Uterus (tissue), 4 donors: Measurements from ENCODE around the gene LNP1. TPM values are rescaled to one million over a fixed set of nuclear protein-coding genes. Genes with fewer than 3 reads are reported as not detected.
A peak's percentile ranks its signal among the peaks of the same experiment; 100 is the strongest.
"Not testable (repeated sequence)": the region's sequence is repeated elsewhere in the genome, so short reads cannot be mapped to it uniquely, and the experiment has no call there.

Source experiments
- DNase-seq, 2 donors: peaks; one replicate each; pipeline ENCODE4 v3.0.0-alpha.2; 2019 to 2020
- H3K27ac ChIP-seq, 2 donors: fragments of 200-600 bp; sonication (generic); 1 replicate in 1 of 2; 2 replicates in 1 of 2; pipeline ENCODE4 v1.5.1; 2016 to 2018
- H3K27me3 ChIP-seq, 2 donors: fragments of 200-600 bp; sonication (generic); one replicate each; pipeline ENCODE4 v1.5.1; 2018 to 2019; ENCODE audit warnings: control low read depth in 1 of 2
- H3K36me3 ChIP-seq, 2 donors: fragments of 200-600 bp; sonication (generic); one replicate each; pipeline ENCODE4 v1.5.1; 2019; ENCODE audit warnings: control low read depth in 1 of 2
- H3K4me1 ChIP-seq, 2 donors: fragments of 200-600 bp; sonication (generic); one replicate each; pipeline ENCODE4 v1.5.1; 2018 to 2019; ENCODE audit warnings: control low read depth in 1 of 2
- H3K4me3 ChIP-seq, 2 donors: fragments of 200-600 bp; sonication (generic); 1 replicate in 1 of 2; 2 replicates in 1 of 2; pipeline ENCODE4 v1.5.1; 2018 to 2019; ENCODE audit warnings: mild to moderate bottlenecking in 1 of 2
- H3K9me3 ChIP-seq, 2 donors: fragments of 200-600 bp; sonication (generic); one replicate each; pipeline ENCODE4 v1.5.1; 2019; ENCODE audit warnings: control low read depth in 1 of 2
- POLR2A ChIP-seq, 2 donors: fragments of 450-650 bp; IDR thresholded peaks; one replicate each; pipeline ENCODE4 v1.6.1; 2016; ENCODE audit warnings: antibody characterized with exemption in 2 of 2, mild to moderate bottlenecking in 1 of 2, moderate library complexity in 1 of 2
- intact Hi-C: fragments of 100-400 bp; cut with DNase I; formaldehyde crosslinking; loops from one replicate; pipeline ENCODE4 v1.15.1; 2023; ENCODE audit warnings: low total_unique reads
- total RNA-seq, 4 donors: library from RNA; depleted of rRNA in 3 of 4; stranded (reverse); fragments of >200 nt in 3 of 4; gene quantifications; one replicate each; pipeline versions ENCODE4 v1.1.0 to v1.2.4, GENCODE V29; 2014 to 2023
- TF ChIP-seq, protein P1 (sequence below), 4 experiments: fragments of 200-600 bp in 2 of 4; fragments of 450-650 bp in 2 of 4; sonication (generic) in 2 of 4; IDR thresholded peaks; one replicate each; pipeline ENCODE4 v1.5.1; 2016 to 2019; ENCODE audit warnings: antibody characterized with exemption in 4 of 4, mild to moderate bottlenecking in 2 of 4, moderate library complexity in 1 of 4
- donor health status: DM: yes; HTN: yes; CAD: no.

The LNP1 gene, protein sequence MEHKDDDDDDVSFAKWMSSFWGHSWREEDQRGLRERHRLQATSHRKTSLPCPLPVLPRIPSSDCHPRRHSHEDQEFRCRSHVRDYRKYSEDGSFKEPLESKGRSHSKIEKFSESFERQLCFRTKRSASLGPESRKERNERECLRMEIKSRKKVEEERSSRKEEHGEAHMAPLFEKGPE
- 10 to 100 TPM in 1 of 4 donors, 1 to 10 TPM in 2, not detected in 1; 1.3 to 12.9 (median 4.4) TPM for total RNA-seq

DNA sequence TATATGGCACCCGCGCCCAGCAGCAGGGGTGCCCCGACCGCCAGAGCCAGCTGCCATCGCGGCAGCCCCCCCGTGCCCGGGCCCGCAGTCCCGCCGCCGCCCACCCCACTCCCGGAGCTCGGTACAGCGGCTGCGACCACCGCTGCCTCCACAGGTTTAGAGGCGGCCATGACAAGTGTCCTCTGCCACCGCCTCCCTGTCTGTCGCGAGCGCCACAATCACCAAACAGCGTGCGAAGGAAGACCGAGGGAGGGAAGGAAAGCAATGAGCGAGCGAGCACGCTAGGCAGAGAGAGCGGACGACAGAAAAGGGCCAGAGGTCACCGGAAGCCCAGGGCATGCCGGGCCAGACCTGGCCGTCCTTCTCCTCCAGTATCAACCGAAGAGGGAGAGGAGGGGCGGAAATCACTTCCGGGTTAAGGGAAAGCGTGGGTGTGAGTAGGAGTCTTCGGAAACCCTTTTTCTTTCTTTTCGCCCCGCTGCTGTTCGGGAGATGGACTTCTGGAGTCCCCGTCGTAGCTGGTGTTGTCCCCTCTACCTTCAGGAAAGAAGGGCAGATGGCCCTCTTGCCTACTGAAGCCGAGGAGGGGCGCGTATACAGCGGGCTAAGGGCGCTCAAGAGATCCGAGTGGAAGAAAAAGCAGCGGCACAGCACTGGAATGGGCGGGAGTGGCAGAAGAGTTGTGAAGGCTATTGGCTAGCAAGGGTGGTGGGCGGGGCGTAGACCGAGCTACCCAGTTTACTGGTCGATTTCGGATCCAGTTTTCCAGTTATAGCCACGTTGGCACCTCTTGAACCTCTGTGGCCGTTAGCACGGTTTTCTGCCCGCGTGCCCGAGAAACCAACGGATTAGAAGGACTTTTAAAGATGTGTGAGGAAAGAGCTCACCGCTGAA is at the start of gene LNP1, which contains the start of gene TOMM70:
TSS of gene LNP1 (plus strand) at position 760 of the 894 bp plus-strand sequence. CDS start 28,191 bp downstream, outside the sequence.
TSS of gene TOMM70 (minus strand) at position 310 of the 894 bp plus-strand sequence. CDS start at position 170, 140 bp downstream.
- Histone ChIP-seq H3K4me1 (peaks cover 0 to 3% of the 10 kb centered on the region in 2 donors), H3K9me3 (no peaks in the 10 kb centered on the region), H3K27ac (peak within 1 kb of the TSS; percentile 86 to 87), H3K36me3 (no peaks in the 10 kb centered on the region), H3K27me3 (no peaks in the 10 kb centered on the region), H3K4me3 (peak within 1 kb of the TSS; percentile 50 to 76)
- DNase-seq, result peak; percentile 96 to 98
- TF ChIP-seq, protein P1, sequence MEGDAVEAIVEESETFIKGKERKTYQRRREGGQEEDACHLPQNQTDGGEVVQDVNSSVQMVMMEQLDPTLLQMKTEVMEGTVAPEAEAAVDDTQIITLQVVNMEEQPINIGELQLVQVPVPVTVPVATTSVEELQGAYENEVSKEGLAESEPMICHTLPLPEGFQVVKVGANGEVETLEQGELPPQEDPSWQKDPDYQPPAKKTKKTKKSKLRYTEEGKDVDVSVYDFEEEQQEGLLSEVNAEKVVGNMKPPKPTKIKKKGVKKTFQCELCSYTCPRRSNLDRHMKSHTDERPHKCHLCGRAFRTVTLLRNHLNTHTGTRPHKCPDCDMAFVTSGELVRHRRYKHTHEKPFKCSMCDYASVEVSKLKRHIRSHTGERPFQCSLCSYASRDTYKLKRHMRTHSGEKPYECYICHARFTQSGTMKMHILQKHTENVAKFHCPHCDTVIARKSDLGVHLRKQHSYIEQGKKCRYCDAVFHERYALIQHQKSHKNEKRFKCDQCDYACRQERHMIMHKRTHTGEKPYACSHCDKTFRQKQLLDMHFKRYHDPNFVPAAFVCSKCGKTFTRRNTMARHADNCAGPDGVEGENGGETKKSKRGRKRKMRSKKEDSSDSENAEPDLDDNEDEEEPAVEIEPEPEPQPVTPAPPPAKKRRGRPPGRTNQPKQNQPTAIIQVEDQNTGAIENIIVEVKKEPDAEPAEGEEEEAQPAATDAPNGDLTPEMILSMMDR (IDR thresholded peaks at IDR 0.05), result no peak
- peak; percentile 68 to 73 for TF ChIP-seq POLR2A (IDR thresholded peaks at IDR 0.05)
- intact Hi-C loops, result no loop called here

DNA sequence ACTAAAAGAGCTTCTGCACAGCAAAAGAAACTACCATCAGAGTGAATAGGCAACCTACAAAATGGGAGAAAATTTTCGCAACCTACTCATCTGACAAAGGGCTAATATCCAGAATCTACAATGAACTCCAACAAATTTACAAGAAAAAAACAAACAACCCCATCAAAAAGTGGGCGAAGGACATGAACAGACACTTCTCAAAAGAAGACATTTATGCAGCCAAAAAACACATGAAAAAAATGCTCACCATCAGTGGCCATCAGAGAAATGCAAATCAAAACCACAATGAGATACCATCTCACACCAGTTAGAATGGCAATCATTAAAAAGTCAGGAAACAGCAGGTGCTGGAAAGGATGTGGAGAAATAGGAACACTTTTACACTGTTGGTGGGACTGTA is 49.6 kb upstream of the LNP1 start:
- H3K4me1 ChIP-seq, H3K9me3 ChIP-seq, H3K4me3 ChIP-seq, DNase-seq, intact Hi-C loops, H3K36me3 ChIP-seq, H3K27me3 ChIP-seq, H3K27ac ChIP-seq: not testable (repeated sequence)

DNA sequence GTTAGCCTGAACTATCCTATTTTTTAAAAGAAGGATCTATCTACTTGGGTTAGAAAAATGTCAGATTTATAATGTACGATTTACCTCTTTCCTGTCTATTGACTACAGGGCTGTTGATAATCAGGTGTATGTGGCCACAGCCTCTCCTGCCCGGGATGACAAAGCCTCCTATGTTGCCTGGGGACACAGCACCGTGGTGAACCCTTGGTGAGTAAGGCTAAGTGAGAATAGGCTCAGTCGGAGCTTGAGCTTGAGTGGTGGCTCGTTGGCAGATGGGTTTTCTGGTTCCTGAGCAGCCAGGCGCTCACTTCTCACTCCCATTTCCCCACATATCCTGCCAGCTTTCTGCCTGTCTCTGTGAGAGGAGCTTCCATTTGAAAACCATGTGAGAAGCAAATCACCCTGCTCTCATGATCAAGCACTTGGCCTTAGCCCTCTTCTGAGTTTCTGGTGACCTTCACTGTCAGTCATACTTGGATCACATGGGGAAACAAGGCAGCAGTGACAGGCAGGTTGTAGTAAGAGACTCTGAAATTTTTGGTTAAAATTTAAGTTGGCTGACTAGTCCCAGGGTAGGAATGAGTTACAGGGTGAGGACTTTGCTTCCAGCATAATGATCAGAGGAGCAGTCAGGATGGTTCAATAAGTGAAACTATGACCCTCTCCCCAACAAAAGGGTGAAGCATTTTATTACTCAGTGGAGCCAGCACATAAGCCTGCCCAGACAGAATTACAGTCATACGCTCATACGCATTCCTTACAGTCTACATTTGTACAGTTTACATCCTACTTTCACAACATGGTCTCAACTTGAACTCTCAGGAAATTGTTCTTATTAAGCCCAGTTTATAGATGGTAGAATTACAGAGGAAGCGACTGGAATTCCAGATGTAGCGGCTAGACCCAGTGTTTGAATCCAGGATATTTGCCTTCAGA is 48.8 kb upstream of the LNP1 start:
- intact Hi-C loops, result no loop called here
- no peaks in the 10 kb centered on the region for H3K36me3 ChIP-seq
- H3K27me3 ChIP-seq, result no peaks in the 10 kb centered on the region
- no peaks in the 10 kb centered on the region for H3K9me3 ChIP-seq
- H3K27ac ChIP-seq, result no peak overlapping the region
- no peak for DNase-seq
- no peaks in the 10 kb centered on the region for H3K4me1 ChIP-seq
- TF ChIP-seq POLR2A (IDR thresholded peaks at IDR 0.05), result no peak
- TF ChIP-seq, protein P1 (IDR thresholded peaks at IDR 0.05), result no peak
- no peak overlapping the region for H3K4me3 ChIP-seq

DNA sequence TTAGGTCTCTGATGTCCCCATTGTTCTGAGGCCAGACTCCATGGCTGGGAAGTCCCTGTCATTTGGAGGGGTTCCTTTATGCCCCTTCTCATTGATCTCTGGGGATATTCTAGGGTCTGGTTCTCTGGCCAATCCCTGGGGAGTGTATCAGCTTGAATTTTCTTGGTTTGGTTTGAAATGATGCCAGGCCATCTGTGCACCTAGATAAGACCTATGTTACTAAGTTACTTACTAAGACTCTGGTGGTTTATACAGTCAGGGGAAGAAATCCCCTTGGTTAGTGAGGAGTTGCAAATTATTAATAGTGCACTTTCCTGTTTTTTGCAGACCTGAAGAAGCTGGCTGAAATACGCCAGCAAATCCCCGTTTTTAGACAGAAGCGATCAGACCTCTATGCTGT is 46.5 kb upstream of the LNP1 start:
- Histone ChIP-seq H3K4me3 (no peak overlapping the region), H3K4me1 (no peaks in the 10 kb centered on the region), H3K27me3 (no peaks in the 10 kb centered on the region), H3K36me3 (no peaks in the 10 kb centered on the region), H3K27ac (no peak overlapping the region), H3K9me3 (no peaks in the 10 kb centered on the region)
- DNase-seq, result no peak
- TF ChIP-seq, protein P1 (IDR thresholded peaks at IDR 0.05), result no peak
- TF ChIP-seq POLR2A (IDR thresholded peaks at IDR 0.05), result no peak
- intact Hi-C loops, result no loop called here

DNA sequence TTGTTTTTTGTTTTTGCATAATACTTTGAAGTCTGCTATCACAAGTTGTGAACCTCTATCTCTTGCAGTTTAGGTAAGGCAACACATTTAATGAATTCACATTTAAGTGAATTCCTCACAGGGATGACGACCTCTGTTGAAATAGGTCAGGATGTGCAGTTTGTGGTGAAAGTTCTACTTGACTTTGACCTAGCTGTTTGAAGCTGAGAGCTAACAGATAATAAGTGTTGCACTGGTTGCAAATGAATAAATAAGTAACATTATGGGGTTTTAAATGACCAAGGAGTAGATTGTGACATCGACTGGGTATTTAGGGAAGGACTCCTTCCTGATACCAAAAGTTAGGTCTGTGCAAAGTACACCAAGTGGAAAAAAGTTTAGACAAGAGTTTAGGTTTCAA is 42.9 kb upstream of the LNP1 start:
- H3K27ac ChIP-seq, result no peak overlapping the region
- H3K9me3 ChIP-seq, result no peaks in the 10 kb centered on the region
- no peaks in the 10 kb centered on the region for H3K27me3 ChIP-seq
- no peaks in the 10 kb centered on the region for H3K36me3 ChIP-seq
- H3K4me1 ChIP-seq, result no peaks in the 10 kb centered on the region
- no peak for TF ChIP-seq POLR2A (IDR thresholded peaks at IDR 0.05)
- TF ChIP-seq, protein P1 (IDR thresholded peaks at IDR 0.05), result no peak
- no peak overlapping the region for H3K4me3 ChIP-seq
- DNase-seq, result no peak
- intact Hi-C loops, result no loop called here
